HG02678 (cell line): ENCODE measurements around the gene CFC1.
"Not testable (repeated sequence)": the region's sequence is repeated elsewhere in the genome, so short reads cannot be mapped to it uniquely, and the experiment has no call there.

ENCODE experiments used
- ATAC-seq: cut with Tn5 transposase; IDR thresholded peaks from one replicate; pipeline ENCODE4 v1.9.1; 2021; ENCODE audit warnings: mild to moderate bottlenecking, moderate library complexity; ENCODE audit not compliant: unreplicated experiment

CFC1 gene

DNA sequence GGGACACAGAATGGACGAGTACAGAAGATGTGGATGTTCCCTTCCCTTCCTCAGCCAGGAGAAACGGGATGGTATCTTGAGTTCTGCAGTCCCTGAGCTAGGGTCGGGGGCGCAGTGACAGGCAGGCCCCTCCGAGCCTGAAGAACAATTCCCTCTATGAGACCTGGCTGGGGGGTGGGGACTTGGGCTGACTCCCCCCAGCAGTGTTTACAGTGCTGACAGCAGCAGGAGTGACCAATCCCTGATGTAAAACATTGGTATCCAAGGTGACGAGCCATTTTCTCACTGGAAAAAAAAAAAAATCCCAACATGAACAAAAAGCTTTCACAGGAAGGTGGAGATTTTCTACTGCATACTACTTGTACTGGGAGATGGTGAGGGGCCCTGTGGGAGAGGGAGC lies at the start of gene CFC1:
CFC1 (minus strand) TSS at position 183 of the 400 bp plus-strand sequence. CDS start 288 bp downstream, outside the sequence.
- not testable (repeated sequence) for ATAC-seq

GRCh38 chr2:130641688-130642087 lies 42.3 kb upstream of the CFC1 start:
- ATAC-seq, result not testable (repeated sequence)

DNA sequence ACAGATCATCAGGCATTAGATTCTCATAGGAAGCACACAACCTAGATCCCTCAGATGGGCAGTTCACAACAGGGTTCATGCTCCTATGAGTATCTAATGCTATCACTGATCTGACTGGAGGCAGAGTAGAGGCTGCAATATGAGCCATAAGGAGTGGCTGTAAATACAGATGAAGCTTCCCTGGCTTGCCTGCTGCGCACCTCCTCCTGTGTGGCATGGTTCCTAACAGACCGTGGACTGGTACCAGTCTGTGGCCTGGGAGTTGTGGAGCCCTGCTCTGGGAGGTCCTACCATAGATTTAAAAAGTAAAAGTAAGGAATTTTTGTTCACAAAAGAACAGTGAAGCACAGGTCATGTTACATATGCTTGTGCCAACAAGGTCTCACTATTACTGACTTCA lies 39.6 kb upstream of the CFC1 start:
- ATAC-seq, result not testable (repeated sequence)

DNA sequence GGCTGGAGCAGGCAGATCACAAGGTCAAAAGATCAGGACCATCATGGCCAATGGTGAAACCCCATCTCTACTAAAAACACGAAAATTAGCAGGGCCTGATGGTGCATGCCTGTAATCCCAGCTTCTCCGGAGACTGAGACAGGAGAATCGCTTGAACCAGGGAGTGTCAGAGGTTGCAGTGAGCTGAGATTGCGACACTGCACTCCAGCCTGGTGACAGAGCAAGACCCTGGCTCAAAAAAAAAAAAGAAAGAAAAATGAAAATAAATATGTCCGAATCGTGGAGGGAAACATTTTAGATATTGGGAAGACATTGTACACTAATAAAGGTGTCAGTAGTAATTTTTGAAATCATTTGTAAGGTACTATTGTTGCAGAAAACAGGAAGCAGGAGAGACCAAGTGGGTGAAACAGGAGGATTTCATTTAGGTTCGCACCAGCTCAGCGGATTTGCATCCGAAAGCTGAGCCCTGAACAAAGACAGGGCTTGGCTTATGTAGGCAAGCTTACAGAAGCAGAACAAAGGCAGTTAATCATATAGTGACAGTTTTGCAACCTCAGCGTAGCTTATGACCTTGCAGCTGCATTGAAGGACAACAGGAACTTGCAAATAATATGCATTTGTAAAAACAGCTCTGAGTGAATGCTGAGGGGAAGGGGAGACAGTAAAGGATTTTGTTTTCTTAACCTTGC lies 29.6 kb upstream of the CFC1 start:
- ATAC-seq, result not testable (repeated sequence)

DNA sequence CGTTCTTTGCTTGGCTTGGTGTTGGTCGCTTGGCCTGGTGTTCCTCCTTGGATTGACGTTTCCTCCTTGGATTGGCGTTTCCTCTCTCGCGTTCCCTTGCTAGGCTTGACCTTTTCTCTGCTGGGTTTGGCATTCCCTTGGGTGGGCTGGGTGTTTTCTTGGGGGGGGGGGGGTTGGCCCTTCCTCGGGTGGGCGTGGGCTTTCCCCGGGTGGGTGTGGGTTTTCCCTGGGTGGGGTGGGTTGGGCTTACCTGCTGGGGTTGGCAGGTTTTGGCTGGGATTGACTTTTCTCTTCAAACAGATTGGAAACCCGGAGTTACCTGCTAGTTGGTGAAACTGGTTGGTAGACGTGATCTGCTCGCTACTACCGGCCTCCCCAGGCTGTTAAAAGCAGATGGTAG lies 11.8 kb upstream of the CFC1 start, which contains the start of gene POTEJ:
POTEJ (plus strand) TSS at position 301 of the 400 bp plus-strand sequence; CDS start at position 394, 93 bp downstream.
- ATAC-seq, result not testable (repeated sequence)

GRCh38 chr2:130610486-130610885 lies 11.1 kb upstream of the CFC1 start:
- ATAC-seq, result not testable (repeated sequence)

- not testable (repeated sequence) for ATAC-seq
Observed at GRCh38 chr2:130609002-130609920, 9.9 kb upstream of the CFC1 start.

DNA sequence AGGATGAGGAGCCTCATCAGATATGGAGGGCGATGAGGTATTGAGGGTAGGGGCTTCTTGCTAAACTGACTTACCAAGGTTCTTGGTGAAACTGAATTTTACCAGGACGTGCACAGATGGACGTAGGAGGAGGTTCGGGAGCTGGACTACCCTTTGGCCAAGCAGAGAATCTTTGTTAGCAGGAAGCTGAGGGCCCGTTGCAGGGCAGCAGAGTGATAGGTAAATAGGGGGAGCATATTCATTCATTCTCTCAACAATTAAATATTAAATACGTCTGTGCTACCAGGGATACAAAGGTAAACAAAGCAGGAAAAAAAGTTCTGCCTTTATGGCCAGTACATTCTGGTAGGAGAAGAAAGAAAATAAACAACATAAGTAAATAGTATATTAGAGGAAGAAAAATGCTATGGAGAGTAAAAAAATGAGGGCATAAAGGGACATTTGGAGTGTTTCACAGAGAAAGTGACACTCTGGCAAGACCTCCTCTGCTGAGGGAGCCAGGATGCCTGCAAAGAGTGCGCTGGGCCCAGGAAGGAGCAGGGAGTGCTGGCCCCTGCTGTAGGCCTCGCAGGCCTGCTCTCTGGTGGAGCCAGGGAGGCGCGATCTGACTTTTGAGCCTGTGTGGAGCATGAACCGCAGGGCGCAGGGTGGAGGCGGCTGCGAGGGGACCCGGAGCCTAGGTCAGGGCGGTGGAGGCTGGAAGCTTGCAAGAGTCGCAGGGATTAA lies 9.1 kb upstream of the CFC1 start:
- not testable (repeated sequence) for ATAC-seq

- not testable (repeated sequence) for ATAC-seq
Observed at GRCh38 chr2:130601648-130602302, 2.4 kb upstream of the CFC1 start.

DNA sequence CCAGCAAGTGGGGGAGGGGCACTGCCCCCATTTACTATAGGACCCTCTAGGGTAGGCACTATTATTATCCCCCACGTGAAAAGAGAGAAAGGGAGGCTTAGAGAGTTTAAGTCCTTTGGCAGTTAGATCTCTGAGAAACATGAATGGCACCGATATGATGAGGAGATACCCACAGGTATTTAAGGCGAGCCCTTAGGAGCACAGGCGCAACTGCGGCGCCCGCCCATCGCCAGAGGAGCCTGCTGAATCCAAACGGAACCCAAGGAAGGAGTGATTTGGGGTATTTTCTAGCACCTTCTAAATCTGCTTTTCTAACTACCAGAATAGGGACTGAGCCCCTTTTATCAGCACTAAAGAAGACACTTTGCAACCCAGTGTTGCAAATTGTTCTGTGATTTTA lies 551 bp upstream of the CFC1 start:
- ATAC-seq, result not testable (repeated sequence)

- ATAC-seq, result not testable (repeated sequence)
Observed at GRCh38 chr2:130598463-130598862, 912 bp downstream of the CFC1 start.

DNA sequence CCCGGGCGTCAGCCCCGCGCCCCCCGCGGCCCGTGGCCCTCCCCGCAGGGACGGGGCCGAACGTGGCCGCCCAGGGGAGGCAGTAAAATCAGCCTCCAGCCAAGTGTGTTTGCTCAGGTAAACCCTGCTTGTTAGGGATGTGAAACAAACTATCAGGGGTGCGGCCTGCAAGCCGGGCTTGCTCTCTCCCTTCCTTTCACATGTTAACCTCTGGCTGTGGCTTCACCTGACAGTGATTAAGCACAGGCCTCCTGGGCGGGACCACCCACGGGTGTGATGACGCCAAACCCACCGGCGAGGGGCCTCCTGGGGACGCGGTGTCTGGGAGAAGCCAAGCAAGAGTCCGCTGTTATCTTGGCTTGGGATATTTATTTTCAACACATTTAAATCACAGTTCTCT lies 1.4 kb downstream of the CFC1 start:
- not testable (repeated sequence) for ATAC-seq

- not testable (repeated sequence) for ATAC-seq
Observed at GRCh38 chr2:130596757-130597156, 2.6 kb downstream of the CFC1 start.

- ATAC-seq, result not testable (repeated sequence)
Observed at GRCh38 chr2:130594011-130594410, 5.4 kb downstream of the CFC1 start.

GRCh38 chr2:130592791-130593414 lies 6.5 kb downstream of the CFC1 start:
- not testable (repeated sequence) for ATAC-seq

GRCh38 chr2:130590842-130591359 lies 8.5 kb downstream of the CFC1 start:
- not testable (repeated sequence) for ATAC-seq

DNA sequence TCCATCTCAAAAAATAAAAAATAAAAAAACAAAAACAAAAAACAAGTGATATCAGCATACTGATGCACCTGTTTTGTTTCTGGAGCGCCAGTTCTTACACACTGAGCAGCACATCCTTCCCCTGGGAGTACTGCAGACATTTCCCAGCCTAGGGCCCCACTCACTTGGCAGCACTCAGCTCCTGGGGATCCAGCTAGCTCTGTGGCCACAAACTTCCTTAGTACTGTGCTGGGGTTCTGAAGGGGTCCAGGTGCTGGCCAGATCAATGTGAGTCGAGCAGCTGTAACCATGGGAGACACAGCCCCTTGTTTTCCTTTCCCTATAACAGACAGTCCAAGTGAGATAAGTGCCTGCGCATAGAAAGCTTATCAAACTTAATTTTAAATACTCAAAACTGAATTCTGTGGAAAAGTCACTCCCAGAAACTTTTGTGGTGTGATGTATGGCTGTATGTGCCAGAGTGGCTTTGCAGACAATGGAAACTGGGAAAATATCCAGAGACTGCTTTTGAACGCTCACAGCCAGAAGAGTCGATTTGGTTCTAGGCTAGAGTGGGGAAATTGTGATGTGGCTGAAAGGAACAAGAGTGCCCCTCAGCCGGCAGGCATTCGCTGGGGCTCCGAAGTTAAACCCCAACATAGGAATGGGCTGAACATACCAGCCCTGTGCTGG lies 9.1 kb downstream of the CFC1 start:
- ATAC-seq, result not testable (repeated sequence)

- peak; percentile 72 for ATAC-seq
Observed at GRCh38 chr2:130588688-130589458, 10.5 kb downstream of the CFC1 start.
